Mucosa of descending colon (tissue), 3 donors: ENCODE measurements around the gene ANKRD13D. TPM values are rescaled to one million over a fixed set of nuclear protein-coding genes. Genes with fewer than 3 reads are reported as not detected.
A peak's percentile ranks its signal among the peaks of the same experiment; 100 is the strongest.

ENCODE experiments used
- ATAC-seq: fragments of 200-7000 bp; cut with Tn5 transposase; one replicate; pipeline ENCODE4 v1.9.1; 2020; ENCODE audit warnings: mild to moderate bottlenecking, moderate library complexity
- DNase-seq, 3 donors: peaks; one replicate each; pipeline ENCODE4 v3.0.0-alpha.2; 2020
- H3K36me3 ChIP-seq: fragments of 200-600 bp; one replicate; pipeline ENCODE4 v1.8.0; 2021; ENCODE audit warnings: low read depth, mild to moderate bottlenecking
- H3K4me1 ChIP-seq: fragments of 200-600 bp; one replicate; pipeline ENCODE4 v1.8.0; 2021; ENCODE audit warnings: low read depth, mild to moderate bottlenecking
- H3K4me3 ChIP-seq: fragments of 200-600 bp; one replicate; pipeline ENCODE4 v1.8.0; 2021; ENCODE audit warnings: mild to moderate bottlenecking
- H3K9me3 ChIP-seq: fragments of 200-600 bp; one replicate; pipeline ENCODE4 v1.8.0; 2021; ENCODE audit warnings: mild to moderate bottlenecking
- CTCF ChIP-seq: fragments of 200-600 bp; IDR thresholded peaks from one replicate; pipeline ENCODE4 v1.8.0; 2022; ENCODE audit warnings: antibody characterized with exemption, mild to moderate bottlenecking
- intact Hi-C, 2 donors: fragments of 100-400 bp; cut with DNase I in 1 of 2; cut with micrococcal nuclease in 1 of 2; formaldehyde crosslinking; loops; one replicate each; pipeline versions ENCODE4 v1.11.0 to v1.11.1; 2022; cut with DNase I, micrococcal nuclease
- total RNA-seq, 3 donors: library from RNA; stranded (reverse); fragmentation: NEBNext Ultra II Directional in 2 of 3; extraction: Animal tissue kit (Norgen Biotek cat#: 25700) in 2 of 3; gene quantifications; one replicate each; pipeline versions ENCODE4 v1.2.1 to v1.2.4, GENCODE V29; 2021 to 2023
- donor health status: DM: no; HTN: no; CAD: no; lungs with moderate emphysema.
- donor health status: DM: no; HTN: no; CAD: no.
- donor health status: DM: no; HTN: yes; CAD: no.

The ANKRD13D gene
- total RNA-seq, 3 donors from 2014 or later, result 20.0 to 46.3 (median 26.7) TPM

GRCh38 chr11:67349457-67349856, 60.4 kb downstream of the ANKRD13D start:
- H3K4me1 ChIP-seq, result peaks cover 59% of the 10 kb centered on the region
- H3K9me3 ChIP-seq, result no peaks in the 10 kb centered on the region
- H3K4me3 ChIP-seq, result no peak overlapping the region
- no peaks in the 10 kb centered on the region for H3K36me3 ChIP-seq
- DNase-seq (peak in 1 of 3 donors; percentile 6), ATAC-seq (no peak)
- no peak for TF ChIP-seq CTCF
- intact Hi-C loops, result no loop called here

GRCh38 chr11:67349928-67350465, 60.9 kb downstream of the ANKRD13D start:
- Histone ChIP-seq H3K4me1 (peaks cover 59% of the 10 kb centered on the region), H3K9me3 (no peaks in the 10 kb centered on the region), H3K36me3 (no peaks in the 10 kb centered on the region), H3K4me3 (no peak overlapping the region)
- no peak for TF ChIP-seq CTCF
- intact Hi-C loops, result no loop called here
- DNase-seq (no peak), ATAC-seq (no peak)

GRCh38 chr11:67351275-67352005, 62.3 kb downstream of the ANKRD13D start:
- peaks cover 60% of the 10 kb centered on the region for H3K4me1 ChIP-seq
- intact Hi-C loops, result no loop called here
- peak; percentile 88 for TF ChIP-seq CTCF
- DNase-seq (peak; percentile 73 to 79 (median 79)), ATAC-seq (peak; percentile 36)
- no peak overlapping the region for H3K4me3 ChIP-seq
- H3K36me3 ChIP-seq, result no peaks in the 10 kb centered on the region
- H3K9me3 ChIP-seq, result no peaks in the 10 kb centered on the region

Other genes starting within 250 kb of the ANKRD13D start
- 1 to 10 TPM; 3.3 to 7.2 (median 3.9) TPM for gene RHOD, start 232.5 kb upstream of the ANKRD13D start, total RNA-seq
- gene KDM2A, start 170.0 kb upstream of the ANKRD13D start, total RNA-seq, result 10 to 100 TPM; 67.2 to 84.6 (median 77.1) TPM
- gene GRK2, start 22.8 kb upstream of the ANKRD13D start, total RNA-seq, result 100 to 1,000 TPM in 2 of 3 donors, 10 to 100 TPM in 1; 86.8 to 114 (median 106) TPM
- 10 to 100 TPM; 55.8 to 87.0 (median 57.6) TPM for gene SSH3, start 14.2 kb downstream of the ANKRD13D start, total RNA-seq
- gene POLD4, start 64.2 kb downstream of the ANKRD13D start, total RNA-seq, result 100 to 1,000 TPM; 130 to 266 (median 201) TPM
- 1 to 10 TPM; 2.2 to 3.0 (median 2.7) TPM for gene CLCF1, start 84.3 kb downstream of the ANKRD13D start, total RNA-seq
- gene RAD9A, start 102.7 kb downstream of the ANKRD13D start, total RNA-seq, result 10 to 100 TPM; 27.9 to 39.3 (median 29.1) TPM
- gene PPP1CA, start 112.6 kb downstream of the ANKRD13D start, total RNA-seq, result 100 to 1,000 TPM; 130 to 239 (median 209) TPM
- gene TBC1D10C, start 114.8 kb downstream of the ANKRD13D start, total RNA-seq, result 1 to 10 TPM; 5.0 to 8.4 (median 5.3) TPM
- gene CARNS1, start 126.4 kb downstream of the ANKRD13D start, total RNA-seq, result under 1 TPM; 0.26 to 0.89 (median 0.70) TPM
- 10 to 100 TPM; 43.1 to 51.6 (median 45.4) TPM for gene RPS6KB2, start 139.2 kb downstream of the ANKRD13D start, total RNA-seq
- gene PTPRCAP, start 148.4 kb downstream of the ANKRD13D start, total RNA-seq, result 10 to 100 TPM in 2 of 3 donors, 1 to 10 TPM in 1; 7.2 to 13.6 (median 10.0) TPM
- 100 to 1,000 TPM; 133 to 240 (median 184) TPM for gene CORO1B, start 154.2 kb downstream of the ANKRD13D start, total RNA-seq
- not detected for gene GPR152, start 163.4 kb downstream of the ANKRD13D start, total RNA-seq
- 1 to 10 TPM in 2 of 3 donors, under 1 TPM in 1; 0.95 to 1.9 (median 1.2) TPM for gene CABP4, start 166.1 kb downstream of the ANKRD13D start, total RNA-seq
- 10 to 100 TPM; 44.7 to 82.2 (median 60.9) TPM for gene TMEM134, start 179.9 kb downstream of the ANKRD13D start, total RNA-seq
- gene AIP, start 193.7 kb downstream of the ANKRD13D start, total RNA-seq, result 10 to 100 TPM; 33.7 to 84.9 (median 52.2) TPM
- gene PITPNM1, start 216.1 kb downstream of the ANKRD13D start, total RNA-seq, result 100 to 1,000 TPM in 1 of 3 donors, 10 to 100 TPM in 2; 59.6 to 104 (median 83.7) TPM
- gene CDK2AP2, start 218.9 kb downstream of the ANKRD13D start, total RNA-seq, result 10 to 100 TPM; 63.5 to 81.3 (median 79.3) TPM
- not detected for gene CABP2, start 234.1 kb downstream of the ANKRD13D start, total RNA-seq